Kidney (tissue), 22 donors: Measurements from ENCODE around the gene CT45A8. TPM values are rescaled to one million over a fixed set of nuclear protein-coding genes. Genes with fewer than 3 reads are reported as not detected.
"Not testable (repeated sequence)": the region's sequence is repeated elsewhere in the genome, so short reads cannot be mapped to it uniquely, and the experiment has no call there.

Source experiments
- DNase-seq, 5 donors: peaks; one replicate each; pipeline ENCODE4 v3.0.0-alpha.2; 2013 to 2020
- FAIRE-seq: peaks from 2 replicates; lab custom pipeline; 2012; peaks lifted over from hg19 to GRCh38; lab: Jason Lieb, UNC
- H3K27ac ChIP-seq, 2 donors: one replicate each; pipeline ENCODE4 v1.7.0; 2013; ENCODE audit warnings: low read depth in 2 of 2, low read length in 2 of 2, inconsistent platforms in 1 of 2
- H3K27me3 ChIP-seq: one replicate; pipeline ENCODE4 v1.7.1; 2013; ENCODE audit warnings: low read length, inconsistent platforms; ENCODE audit not compliant: control insufficient read depth, insufficient read depth
- H3K36me3 ChIP-seq, 3 donors: one replicate each; pipeline versions ENCODE4 v1.7.0 to v1.7.1; 2013; ENCODE audit warnings: low read length in 3 of 3, control low read depth in 1 of 3, inconsistent platforms in 1 of 3; ENCODE audit not compliant: insufficient read depth in 3 of 3, control insufficient read depth in 2 of 3
- H3K4me1 ChIP-seq, 3 donors: one replicate each; pipeline versions ENCODE4 v1.7.0 to v1.7.1; 2013; ENCODE audit warnings: low read length in 3 of 3, inconsistent platforms in 1 of 3, low read depth in 1 of 3; ENCODE audit not compliant: control insufficient read depth in 2 of 3, insufficient read depth in 2 of 3
- H3K4me3 ChIP-seq, 3 donors: one replicate each; pipeline versions ENCODE4 v1.7.0 to v1.8.1; 2013; ENCODE audit warnings: low read length in 3 of 3, control low read depth in 1 of 3, inconsistent platforms in 1 of 3
- H3K9ac ChIP-seq, 3 donors: one replicate each; pipeline versions ENCODE4 v1.7.0 to v1.7.1; 2013; ENCODE audit warnings: low read length in 3 of 3, control low read depth in 1 of 3, inconsistent platforms in 1 of 3
- H3K9me3 ChIP-seq, 3 donors: one replicate each; pipeline versions ENCODE4 v1.7.0 to v1.7.1; 2013; ENCODE audit warnings: low read length in 3 of 3, control low read depth in 1 of 3, inconsistent platforms in 1 of 3; ENCODE audit not compliant: control insufficient read depth in 2 of 3, insufficient read depth in 1 of 3
- CTCF ChIP-seq: IDR thresholded peaks from 3 replicates; pipeline ENCODE4 v1.5.1; 2012; ENCODE audit warnings: mild to moderate bottlenecking, moderate library complexity, borderline replicate concordance; ENCODE audit not compliant: insufficient read depth; ENCODE audit errors: extremely low read depth
- intact Hi-C: fragments of 100-400 bp; cut with DNase I; formaldehyde crosslinking; loops from one replicate; pipeline ENCODE4 v1.11.1; 2022
- long read RNA-seq, 10 donors: library from polyadenylated mRNA in 1 of 10; unstranded in 1 of 10; transcript quantifications; one replicate each; pipeline ENCODE4 v2.0.0 and lab custom pipeline, GENCODE V29; 2021 to 2026
- polyA plus RNA-seq: library from polyadenylated mRNA; stranded (reverse); fragments of 350-450 nt; fragmentation: Illumina TruSeq; extraction: RNeasy Lipid Tissue Mini Kit (QIAGEN cat#74804); gene quantifications from one replicate; pipeline ENCODE4 v1.2.3, GENCODE V29; 2014; ENCODE audit warnings: low read depth, low replicate concordance; ENCODE audit not compliant: insufficient read depth
- total RNA-seq: library from RNA; stranded (reverse); fragmentation: NEBNext Ultra II Directional; extraction: Animal tissue kit (Norgen Biotek cat#: 25700); gene quantifications from one replicate; pipeline ENCODE4 v1.2.1, GENCODE V29; 2021
- donor health status: control.
- donor health status: control.
- donor health status: control.
- donor health status: control.
- donor health status: control.
- donor health status: DM: yes; HTN: yes; CAD: no.
- donor health status: Normal renal cell carcinoma (clear cell type).

Gene CT45A8
- total RNA-seq (not detected), polyA plus RNA-seq (not detected)
- long read RNA-seq, donor 1 = 0 reads
- long read RNA-seq, donor 2 = 0 reads
- long read RNA-seq, donor 3 = 0 reads
- long read RNA-seq, donor 4 = 0 reads
- long read RNA-seq, donor 5 = 0 reads
- long read RNA-seq, donor 6 = 0 reads
- long read RNA-seq, donor 7 = 0 reads
- long read RNA-seq, donor 8 = 0 reads
- long read RNA-seq, donor 9 = 0 reads
- long read RNA-seq, donor 10 = 0 reads

- H3K4me3 ChIP-seq, H3K36me3 ChIP-seq, H3K27me3 ChIP-seq, H3K9me3 ChIP-seq, intact Hi-C loops, H3K27ac ChIP-seq, DNase-seq, H3K9ac ChIP-seq, FAIRE-seq, H3K4me1 ChIP-seq: not testable (repeated sequence)
Measured at GRCh38 chrX:135854438-135854837, at the start of gene CT45A8. Gene CT45A8, minus strand, starts transcription at chrX:135854538. Its CDS starts 3,755 bp downstream, at chrX:135850783.

GRCh38 chrX:135893294-135893817 is 39.0 kb upstream of the CT45A8 start, which contains the start of the genes CT45A10 and SAGE1:
Gene CT45A10, minus strand, starts transcription at chrX:135893444. Its CDS starts 8,100 bp downstream, at chrX:135885344.
Gene SAGE1, plus strand, starts transcription at chrX:135893716. Its CDS starts 2,527 bp downstream, at chrX:135896243.
- H3K27ac ChIP-seq = no peak within 1 kb of the TSS
- TF ChIP-seq CTCF = no peak
- FAIRE-seq (no peak), DNase-seq (peak in 1 of 5 donors; percentile 42)
- no peaks in the 10 kb centered on the region for H3K4me1 ChIP-seq
- no peak within 1 kb of the TSS for H3K4me3 ChIP-seq
- no peaks in the 10 kb centered on the region for H3K9me3 ChIP-seq
- no peaks in the 10 kb centered on the region for H3K27me3 ChIP-seq
- intact Hi-C loops = no loop called here
- H3K9ac ChIP-seq = no peak within 1 kb of the TSS
- H3K36me3 ChIP-seq = no peaks in the 10 kb centered on the region

DNA sequence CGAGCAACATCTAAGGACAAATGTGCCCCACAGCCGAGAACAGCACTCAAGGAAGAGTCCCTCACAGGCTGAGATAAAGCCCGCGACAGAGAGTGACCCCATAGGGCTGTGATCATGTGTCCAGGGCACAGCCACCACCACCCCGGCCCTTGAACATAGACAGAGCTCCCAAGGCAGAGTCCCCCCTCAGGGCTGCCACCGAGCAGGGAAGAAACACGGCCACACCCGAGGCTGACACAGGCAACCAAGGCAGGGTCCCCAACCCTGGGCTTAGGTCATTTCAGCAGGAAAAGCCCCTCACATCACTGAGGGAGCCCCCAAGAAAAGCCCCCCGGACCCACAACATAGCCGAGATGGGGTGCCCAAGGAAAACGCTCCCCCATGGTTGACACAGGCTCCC is 38.4 kb upstream of the CT45A8 start:
- no peaks in the 10 kb centered on the region for H3K36me3 ChIP-seq
- FAIRE-seq (no peak), DNase-seq (peak in 1 of 5 donors; percentile 45)
- no peak overlapping the region for H3K9ac ChIP-seq
- TF ChIP-seq CTCF = no peak
- intact Hi-C loops = no loop called here
- no peaks in the 10 kb centered on the region for H3K4me1 ChIP-seq
- H3K4me3 ChIP-seq = no peak overlapping the region
- H3K27me3 ChIP-seq = no peaks in the 10 kb centered on the region
- no peak overlapping the region for H3K27ac ChIP-seq
- no peaks in the 10 kb centered on the region for H3K9me3 ChIP-seq

- Histone ChIP-seq H3K27ac (no peak overlapping the region), H3K9me3 (no peaks in the 10 kb centered on the region), H3K36me3 (no peaks in the 10 kb centered on the region), H3K27me3 (no peaks in the 10 kb centered on the region), H3K9ac (no peak overlapping the region), H3K4me3 (no peak overlapping the region), H3K4me1 (no peaks in the 10 kb centered on the region)
- no peak for TF ChIP-seq CTCF
- FAIRE-seq (no peak), DNase-seq (peak in 1 of 5 donors; percentile 49)
- intact Hi-C loops = no loop called here
Measured at GRCh38 chrX:135890087-135890585, 35.8 kb upstream of the CT45A8 start.

- H3K4me3 ChIP-seq, H3K4me1 ChIP-seq, FAIRE-seq, DNase-seq, H3K27me3 ChIP-seq, H3K9me3 ChIP-seq, H3K36me3 ChIP-seq, H3K9ac ChIP-seq, H3K27ac ChIP-seq, intact Hi-C loops: not testable (repeated sequence)
Measured at GRCh38 chrX:135888976-135889375, 34.6 kb upstream of the CT45A8 start.

- DNase-seq = peak in 1 of 5 donors; percentile 30
- H3K36me3 ChIP-seq, H3K4me1 ChIP-seq, H3K27ac ChIP-seq, intact Hi-C loops, FAIRE-seq, H3K4me3 ChIP-seq, H3K9me3 ChIP-seq, H3K27me3 ChIP-seq, H3K9ac ChIP-seq: not testable (repeated sequence)
Measured at GRCh38 chrX:135888230-135888629, 33.9 kb upstream of the CT45A8 start.
